ENCODE data around the gene CRYBG3.

The CRYBG3 gene

GRCh38 chr3:97838393-97838792 lies 16.6 kb downstream of the CRYBG3 start:
- DNase-seq (ENCODE audit: low read depth, low spot score): no peak

- DNase-seq (ENCODE audit: low read depth, low spot score): no peak
Observed at GRCh38 chr3:97839944-97840343, 18.1 kb downstream of the CRYBG3 start.

- DNase-seq (ENCODE audit: low read depth, low spot score): no peak
Observed at GRCh38 chr3:97841304-97841703, 19.5 kb downstream of the CRYBG3 start.

- no peak for DNase-seq (ENCODE audit: low read depth, low spot score)
Observed at GRCh38 chr3:97841956-97842355, 20.1 kb downstream of the CRYBG3 start.

GRCh38 chr3:97848779-97849178 lies 27.0 kb downstream of the CRYBG3 start:
- no peak for DNase-seq (ENCODE audit: low read depth, low spot score)

GRCh38 chr3:97857401-97857800 lies 35.6 kb downstream of the CRYBG3 start:
- no peak for DNase-seq (ENCODE audit: low read depth, low spot score)

GRCh38 chr3:97860364-97860763 lies 38.6 kb downstream of the CRYBG3 start:
- no peak for DNase-seq (ENCODE audit: low read depth, low spot score)

GRCh38 chr3:97862582-97862981 lies 40.8 kb downstream of the CRYBG3 start:
- DNase-seq (ENCODE audit: low read depth, low spot score): no peak

- DNase-seq (ENCODE audit: low read depth, low spot score): no peak
Observed at GRCh38 chr3:97863031-97863430, 41.2 kb downstream of the CRYBG3 start.

GRCh38 chr3:97863775-97864174 lies 42.0 kb downstream of the CRYBG3 start:
- DNase-seq (ENCODE audit: low read depth, low spot score): no peak

GRCh38 chr3:97871186-97871585 lies 49.4 kb downstream of the CRYBG3 start:
- no peak for DNase-seq (ENCODE audit: low read depth, low spot score)

GRCh38 chr3:97871801-97872524 lies 50.2 kb downstream of the CRYBG3 start:
- DNase-seq (ENCODE audit: low read depth, low spot score): no peak

GRCh38 chr3:97872525-97873042 lies 50.8 kb downstream of the CRYBG3 start:
- DNase-seq (ENCODE audit: low read depth, low spot score): no peak

- no peak for DNase-seq (ENCODE audit: low read depth, low spot score)
Observed at GRCh38 chr3:97880267-97880666, 58.5 kb downstream of the CRYBG3 start.

GRCh38 chr3:97882975-97883598 lies 61.3 kb downstream of the CRYBG3 start:
- DNase-seq (ENCODE audit: low read depth, low spot score): no peak

GRCh38 chr3:97883736-97884135 lies 61.9 kb downstream of the CRYBG3 start:
- DNase-seq (ENCODE audit: low read depth, low spot score): no peak

GRCh38 chr3:97884586-97885123 lies 62.8 kb downstream of the CRYBG3 start:
- DNase-seq (ENCODE audit: low read depth, low spot score): no peak

GRCh38 chr3:97885931-97886824 lies 64.4 kb downstream of the CRYBG3 start:
- DNase-seq (ENCODE audit: low read depth, low spot score): no peak

GRCh38 chr3:97889814-97890213 lies 68.0 kb downstream of the CRYBG3 start:
- no peak for DNase-seq (ENCODE audit: low read depth, low spot score)

GRCh38 chr3:97892852-97893251 lies 71.0 kb downstream of the CRYBG3 start:
- DNase-seq (ENCODE audit: low read depth, low spot score): no peak

GRCh38 chr3:97895216-97895615 lies 73.4 kb downstream of the CRYBG3 start:
- DNase-seq (ENCODE audit: low read depth, low spot score): no peak

- DNase-seq (ENCODE audit: low read depth, low spot score): no peak
Observed at GRCh38 chr3:97896129-97896528, 74.3 kb downstream of the CRYBG3 start.
